Stimulated activated CD4-positive, alpha-beta T cell treated with anti-CD3 and anti-CD28 coated beads, Interleukin-4, amount 100 ng/mL, for 48 hours (primary cell): ENCODE measurements around the gene DPEP3.
"Not testable (repeated sequence)": the region's sequence is repeated elsewhere in the genome, so short reads cannot be mapped to it uniquely, and the experiment has no call there.

Experiments
- DNase-seq, 2 donors: peaks; one replicate each; pipeline ENCODE4 v3.0.0-alpha.2; 2020; ENCODE audit warnings: low read depth in 2 of 2

The DPEP3 gene

GRCh38 chr16:67945392-67945933 is 34.8 kb downstream of the DPEP3 start:
- no peak for DNase-seq

DNA sequence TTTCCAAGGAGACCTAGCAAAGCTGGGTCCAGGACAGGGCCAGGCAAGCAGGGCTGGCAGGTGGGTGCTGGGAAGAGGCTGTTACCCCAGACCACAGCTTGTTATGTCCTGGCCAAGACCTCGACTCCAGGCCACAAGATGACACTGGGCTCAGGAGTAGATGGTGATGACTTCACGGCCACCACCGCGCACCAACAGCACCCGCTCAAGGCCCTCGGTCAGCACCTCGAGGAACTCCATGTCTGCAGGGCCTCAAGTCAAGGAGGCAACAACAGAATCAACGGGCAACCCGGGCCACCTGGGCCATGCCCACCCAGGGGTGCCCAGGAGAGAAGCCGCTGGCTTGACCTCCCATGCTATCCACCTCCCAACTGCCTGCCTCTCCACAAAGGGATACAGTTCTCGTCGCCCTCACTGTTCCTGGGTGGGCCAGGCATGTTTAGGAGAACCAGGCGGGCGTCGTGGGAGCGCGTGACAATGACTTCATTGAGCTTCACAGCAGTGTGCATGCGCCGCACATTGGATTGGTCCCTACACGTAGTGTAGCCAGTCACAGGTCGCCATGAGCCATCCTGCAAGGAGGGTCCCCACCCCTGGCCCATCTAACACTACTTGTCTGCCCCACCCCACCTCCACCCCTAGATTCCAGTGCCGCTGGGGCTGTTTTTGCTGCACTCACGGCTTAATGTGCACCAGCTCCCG is 35.5 kb downstream of the DPEP3 start:
- DNase-seq: no peak

GRCh38 chr16:67943619-67944504 is 36.4 kb downstream of the DPEP3 start, which contains the start of gene LCAT:
TSS of gene LCAT (minus strand) at chr16:67944120. CDS start at chr16:67944101, 19 bp downstream.
- DNase-seq: no peak

GRCh38 chr16:67943256-67943618 is 37.1 kb downstream of the DPEP3 start:
- no peak for DNase-seq

DNA sequence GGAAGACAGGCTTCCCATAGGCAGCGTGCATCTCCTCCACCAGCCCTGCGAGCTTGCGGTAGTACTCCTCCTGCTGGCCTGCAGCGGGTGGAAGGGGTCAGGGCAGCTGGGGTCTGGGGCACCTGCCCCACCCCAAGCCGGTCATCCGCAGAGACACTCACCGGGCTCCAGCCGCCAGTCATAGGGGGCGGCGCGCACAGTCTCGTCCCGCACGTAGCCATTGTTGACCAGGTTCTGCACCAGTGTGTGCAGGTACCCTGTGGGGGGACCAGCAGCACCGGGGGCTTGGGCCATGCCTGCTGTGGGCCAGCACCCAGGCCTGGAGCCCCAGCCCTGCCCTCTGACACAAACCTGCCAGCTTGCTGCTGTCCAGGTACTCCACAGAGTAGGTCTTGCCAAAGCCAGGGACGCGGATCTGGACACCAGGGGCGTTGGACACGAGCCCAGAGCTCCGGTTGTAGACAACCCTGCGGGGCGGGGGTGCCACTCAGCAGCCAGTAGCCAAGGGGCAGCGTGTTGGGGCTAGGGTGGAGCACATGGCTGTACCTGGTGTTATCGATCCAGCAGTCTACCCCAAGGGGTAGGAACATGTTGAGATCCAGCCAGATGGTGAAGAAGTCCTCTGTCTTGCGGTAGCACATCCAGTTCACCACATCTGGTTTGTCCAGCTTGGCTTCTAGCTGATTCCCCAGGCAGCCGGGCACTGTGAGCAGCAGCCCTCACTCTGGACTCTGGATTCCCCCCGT is 37.6 kb downstream of the DPEP3 start:
- DNase-seq: no peak

DNA sequence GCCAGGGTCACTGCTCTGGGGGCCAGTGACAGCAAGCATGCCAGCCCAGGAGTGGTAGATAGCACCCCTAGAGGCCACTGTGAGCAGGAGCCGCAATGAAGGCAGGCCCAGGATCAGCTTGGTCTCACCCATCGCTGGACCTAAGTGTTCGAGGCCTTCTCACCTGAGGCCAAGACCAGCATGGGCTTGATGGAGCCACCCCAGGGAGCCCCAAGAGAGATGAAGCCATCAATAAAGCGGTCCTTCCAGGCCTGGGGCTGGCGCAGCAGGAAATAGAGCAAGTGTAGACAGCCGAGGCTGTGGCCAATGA is 38.1 kb downstream of the DPEP3 start:
- DNase-seq: peak in 1 of 2 donors; percentile 26

- no peak for DNase-seq
Measured at GRCh38 chr16:67941469-67942199, 38.7 kb downstream of the DPEP3 start.

DNA sequence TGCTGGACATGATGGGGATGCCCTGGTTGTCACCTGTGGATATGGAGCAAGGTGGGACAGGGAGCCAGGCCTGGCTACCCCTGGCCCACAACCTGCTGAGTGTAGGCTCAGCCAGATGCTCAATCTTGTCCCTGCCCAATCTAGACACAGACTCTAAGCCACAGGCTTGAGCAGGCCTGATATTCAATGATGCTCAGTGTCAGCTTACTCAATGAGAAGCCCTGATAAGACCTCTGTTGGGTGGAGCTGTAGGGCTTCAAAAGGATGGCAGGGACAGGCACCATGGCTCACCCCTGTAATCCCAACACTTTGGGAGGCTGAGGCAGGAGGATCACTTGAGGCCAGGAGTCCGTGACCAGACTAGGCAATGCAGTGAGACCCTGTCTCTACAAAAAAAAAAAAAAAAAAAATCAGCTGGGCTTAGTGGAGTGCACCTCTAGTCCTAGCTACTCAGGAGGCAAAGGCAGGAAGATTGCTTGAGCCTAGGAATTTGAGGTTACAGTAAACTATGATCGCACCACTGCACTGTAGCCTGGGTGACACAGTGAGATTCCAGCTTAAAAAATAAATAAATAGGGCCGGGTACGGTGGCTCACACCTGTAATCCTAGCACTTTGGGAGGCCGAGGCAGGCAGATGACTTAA is 39.7 kb downstream of the DPEP3 start:
- no peak for DNase-seq

DNA sequence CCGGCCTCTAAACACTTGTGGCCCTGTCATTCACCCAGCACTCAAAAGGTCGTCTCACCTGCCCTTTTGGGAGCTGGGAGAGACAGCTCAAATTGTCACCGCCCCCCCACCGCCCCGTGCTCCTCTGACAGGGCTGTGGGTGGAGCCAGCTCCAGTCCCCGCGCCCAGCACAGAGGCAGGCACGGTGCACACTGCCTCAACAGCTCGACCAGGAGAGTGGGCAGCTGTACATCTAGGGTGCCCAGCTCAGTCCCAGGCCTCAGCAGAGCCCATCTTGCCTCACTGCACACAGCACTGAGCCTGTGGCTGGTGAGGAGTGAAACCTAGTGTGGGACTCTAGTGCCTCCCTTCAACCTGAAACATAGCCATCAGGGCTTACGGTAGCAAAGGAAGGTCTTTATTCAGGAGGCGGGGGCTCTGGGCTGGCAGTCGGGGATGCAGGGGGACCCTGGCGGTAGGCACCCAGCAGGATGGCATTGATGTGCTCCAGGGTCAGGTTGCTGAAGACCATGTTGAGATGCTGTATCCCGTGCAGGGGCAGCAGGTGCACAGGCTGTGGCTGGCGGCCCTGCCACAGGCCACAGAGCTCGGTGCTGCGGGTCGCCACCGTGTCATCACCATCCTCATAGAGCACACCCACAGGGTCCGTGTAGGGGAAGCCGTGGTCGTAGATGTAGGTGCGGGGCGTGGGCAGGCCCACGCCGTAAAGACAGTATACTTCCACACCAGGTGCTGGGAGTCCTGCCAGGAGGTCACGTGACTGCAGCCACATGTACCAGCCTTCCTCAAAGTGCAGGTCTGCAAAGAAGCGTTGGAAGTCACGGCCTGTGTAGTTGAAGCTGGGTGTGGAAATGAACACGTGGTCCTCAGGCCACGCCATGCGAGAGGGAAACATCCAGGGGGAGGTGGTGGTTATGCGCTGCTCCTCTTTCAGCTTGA is 40.5 kb downstream of the DPEP3 start:
- DNase-seq: peak; percentile 41 to 48

- DNase-seq: not testable (repeated sequence)
Measured at GRCh38 chr16:67937713-67938112, 42.6 kb downstream of the DPEP3 start.

- peak; percentile 65 to 75 for DNase-seq
Measured at GRCh38 chr16:67936880-67937605, 43.3 kb downstream of the DPEP3 start.

DNA sequence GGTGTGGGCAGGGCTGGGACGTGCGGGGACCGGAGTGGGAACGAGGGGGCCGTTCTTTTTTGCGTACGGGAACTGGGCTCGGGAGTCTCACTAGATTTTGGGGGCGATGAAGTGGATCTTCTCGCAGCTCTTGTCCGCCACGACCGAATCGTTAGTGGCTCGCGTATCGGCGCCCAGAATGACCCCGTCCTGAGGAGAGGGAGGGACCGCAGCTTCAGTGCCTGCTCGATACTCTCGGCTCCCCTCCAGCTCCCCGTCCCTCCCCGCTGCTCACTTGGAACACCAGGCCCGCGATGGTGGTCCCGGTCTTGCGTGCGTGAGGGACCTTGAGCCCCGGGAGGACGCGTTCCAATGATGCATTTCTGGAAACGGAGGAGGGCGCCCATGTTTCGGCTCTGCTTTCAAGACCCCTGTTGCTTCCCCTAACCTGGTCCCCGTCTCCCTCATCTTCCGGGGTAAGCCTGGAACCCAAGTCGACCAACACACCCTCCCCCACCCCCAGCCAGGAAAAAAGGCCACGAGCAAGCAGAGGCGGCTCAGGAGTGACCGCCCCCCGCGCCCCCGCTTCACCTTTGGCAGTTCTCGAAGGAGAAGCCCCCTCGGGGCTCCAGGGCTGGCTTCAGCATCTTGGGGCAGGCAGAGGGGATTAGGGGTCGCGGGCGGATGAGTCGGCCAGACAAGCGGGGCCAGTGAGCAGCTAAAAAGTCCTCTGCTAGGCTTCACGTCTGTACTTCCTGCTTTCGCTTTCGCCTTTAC is 44.0 kb downstream of the DPEP3 start, which contains the start of gene PSMB10:
PSMB10 (minus strand) TSS at position 727 of the 756 bp plus-strand sequence; CDS start at position 626, 101 bp downstream.
- no peak for DNase-seq

GRCh38 chr16:67935402-67936123 is 44.7 kb downstream of the DPEP3 start:
- peak; percentile 89 to 95 for DNase-seq

GRCh38 chr16:67935101-67935401 is 45.2 kb downstream of the DPEP3 start:
- no peak for DNase-seq

DNA sequence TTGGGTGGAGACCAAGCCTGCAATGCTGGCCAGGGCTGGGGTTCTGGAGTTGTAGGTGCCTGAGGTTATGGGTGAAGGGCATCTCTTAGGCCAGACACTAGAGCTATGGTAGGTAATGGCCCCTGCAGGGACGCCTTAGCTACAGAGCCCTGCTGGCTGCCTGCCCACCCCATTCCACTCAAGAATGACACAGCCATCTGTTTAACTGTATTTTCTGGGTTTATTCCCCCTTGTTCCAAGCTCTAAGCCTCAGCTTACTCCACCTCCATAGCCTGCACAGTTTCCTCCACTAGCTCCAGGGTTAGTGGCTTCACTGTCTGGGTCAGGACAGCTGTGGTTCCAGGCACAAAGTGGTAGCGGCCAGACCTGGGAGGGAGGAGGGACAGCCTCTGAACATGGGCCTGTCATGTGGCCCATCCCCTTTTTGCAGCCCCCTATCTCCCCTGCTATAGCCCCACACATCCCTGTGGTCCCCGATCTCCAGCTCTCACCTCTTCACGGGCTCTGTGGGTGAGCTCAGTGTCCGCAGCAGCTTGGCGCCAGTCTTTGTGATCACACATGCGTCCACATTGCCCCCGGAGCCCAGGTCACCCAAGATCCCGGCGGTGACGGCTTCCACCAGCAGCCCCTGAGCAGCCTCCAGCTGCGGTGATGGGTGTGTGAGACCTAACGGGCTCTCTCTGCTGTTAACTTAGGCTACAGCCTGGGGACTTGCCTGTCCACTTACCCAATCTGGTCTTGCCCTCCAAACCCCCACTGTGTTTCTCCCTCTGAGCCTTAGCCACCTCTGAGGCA is 45.8 kb downstream of the DPEP3 start:
- no peak for DNase-seq

GRCh38 chr16:67933805-67934204 is 46.5 kb downstream of the DPEP3 start:
- no peak for DNase-seq

DNA sequence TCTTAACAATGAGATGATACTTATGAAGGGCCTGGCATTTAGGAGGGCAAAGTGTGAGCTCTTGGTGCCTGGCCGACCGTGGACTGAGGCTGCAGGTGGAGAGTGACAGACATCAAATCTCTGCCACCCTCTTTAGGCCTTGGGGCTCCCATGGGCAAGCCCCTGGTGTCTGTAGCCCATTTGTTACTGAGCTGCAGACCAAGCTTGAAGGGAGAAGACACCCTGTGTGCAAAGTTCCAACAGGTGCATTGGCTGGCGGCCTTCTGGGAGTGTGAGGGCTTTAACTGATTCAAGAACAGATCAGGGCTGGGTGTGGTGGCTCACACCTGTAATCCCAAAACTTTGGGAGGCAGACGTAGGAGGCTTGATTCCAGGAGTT is 47.8 kb downstream of the DPEP3 start:
- no peak for DNase-seq
